ENCODE results near the gene CCDC127.

- no peak for TF ChIP-seq CEBPB (IDR thresholded peaks at IDR 0.05)
- no peak for TF ChIP-seq TCF12 (IDR thresholded peaks at IDR 0.05; ENCODE audit: low read depth)
These were observed 36.8 kb downstream of the CCDC127 start for GRCh38 chr5:181160-181559.
